PC-3 (cell line): ENCODE data around the gene SLC2A14. TPM values are rescaled to one million over a fixed set of nuclear protein-coding genes. Genes with fewer than 3 reads are reported as not detected.
"Not testable (repeated sequence)": the region's sequence is repeated elsewhere in the genome, so short reads cannot be mapped to it uniquely, and the experiment has no call there.

Source experiments
- ATAC-seq: fragments of 200-7000 bp; cut with Tn5 transposase; 2 replicates; pipeline ENCODE4 v1.9.1; 2020; ENCODE audit warnings: mild to moderate bottlenecking, moderate library complexity
- BruUV-seq: library from RNA; stranded (reverse); fragments of 400-500 nt; replicated peaks from 2 replicates; lab custom pipeline; 2021; lab: Mats Ljungman, UMichigan
- CTCF ChIA-PET: fragments of 300-600 bp; sonication (Branson Sonifier 250); formaldehyde crosslinking; loops from one replicate; lab custom pipeline; 2022; ENCODE audit warnings: antibody characterized with exemption; lab: Charles Lee
- POLR2A ChIA-PET: fragments of 300-600 bp; sonication (Branson Sonifier 250); formaldehyde crosslinking; loops from one replicate; lab custom pipeline; 2022; ENCODE audit warnings: antibody characterized with exemption; ENCODE audit not compliant: unreplicated experiment; lab: Charles Lee
- DNase-seq: peaks from one replicate; pipeline ENCODE4 v3.0.0-alpha.2; 2015
- H2AFZ ChIP-seq: fragments of 300-600 bp; sonication (generic); 2 replicates; pipeline ENCODE4 v1.6.0; 2016; ENCODE audit warnings: antibody characterized with exemption, low read length
- H3F3A ChIP-seq: fragments of 300-600 bp; sonication (generic); one replicate; pipeline ENCODE4 v1.6.0; 2017; ENCODE audit warnings: antibody characterized with exemption, low read length, control low read depth, mild to moderate bottlenecking; ENCODE audit not compliant: unreplicated experiment
- H3K27ac ChIP-seq: fragments of 300-600 bp; sonication (generic); 2 replicates; pipeline ENCODE4 v1.5.1; 2016; ENCODE audit warnings: mild to moderate bottlenecking, low read length
- H3K27me3 ChIP-seq: fragments of 300-600 bp; sonication (generic); 2 replicates; pipeline ENCODE4 v1.6.1; 2016; ENCODE audit warnings: low read length, mixed read lengths
- H3K36me3 ChIP-seq: fragments of 300-600 bp; sonication (generic); 2 replicates; pipeline ENCODE4 v1.6.1; 2016; ENCODE audit warnings: low read depth, mixed run types, low read length, mixed read lengths
- H3K4me1 ChIP-seq: fragments of 300-600 bp; sonication (generic); 2 replicates; pipeline ENCODE4 v1.5.1; 2016; ENCODE audit warnings: low read length; ENCODE audit not compliant: insufficient read depth
- H3K4me2 ChIP-seq: fragments of 300-600 bp; sonication (generic); 2 replicates; pipeline ENCODE4 v1.6.0; 2016; ENCODE audit warnings: low read length
- H3K4me3 ChIP-seq: fragments of 300-600 bp; sonication (generic); 2 replicates; pipeline ENCODE4 v1.5.1; 2016; ENCODE audit warnings: mild to moderate bottlenecking, low read length, mixed read lengths
- H3K79me2 ChIP-seq: fragments of 300-600 bp; sonication (generic); 2 replicates; pipeline ENCODE4 v1.6.1; 2017; ENCODE audit warnings: low read length, mixed read lengths
- H3K9ac ChIP-seq: fragments of 300-600 bp; sonication (generic); 2 replicates; pipeline ENCODE4 v1.6.0; 2016; ENCODE audit warnings: mild to moderate bottlenecking, low read length
- H3K9me2 ChIP-seq: fragments of 300-600 bp; sonication (generic); replicated peaks from 2 replicates; pipeline ENCODE4 v1.6.1; 2016; ENCODE audit warnings: mixed run types, low read length, mixed read lengths
- H3K9me3 ChIP-seq: fragments of 300-600 bp; sonication (generic); 2 replicates; pipeline ENCODE4 v1.6.1; 2016; ENCODE audit warnings: low read length, mixed read lengths
- H4K20me1 ChIP-seq: fragments of 300-600 bp; sonication (generic); 2 replicates; pipeline ENCODE4 v1.6.1; 2016; ENCODE audit warnings: low read length, mixed read lengths
- EZH2 ChIP-seq: fragments of 300-600 bp; sonication (generic); IDR thresholded peaks from one replicate; pipeline ENCODE4 v1.6.1; 2017; ENCODE audit warnings: antibody characterized with exemption, mild to moderate bottlenecking, low read length; ENCODE audit not compliant: unreplicated experiment
- EZH2phosphoT487 ChIP-seq: fragments of 300-600 bp; sonication (generic); IDR thresholded peaks from 2 replicates; pipeline ENCODE4 v1.6.1; 2018; ENCODE audit warnings: mild to moderate bottlenecking, antibody characterized with exemption, low read length, borderline replicate concordance
- intact Hi-C: fragments of 100-400 bp; cut with micrococcal nuclease; formaldehyde crosslinking; loops from 2 replicates; pipeline ENCODE4 v1.9.0; 2023
- total RNA-seq: library from RNA; depleted of rRNA; stranded (reverse); fragments of >200 nt; gene quantifications from 2 replicates; pipeline ENCODE4 v1.2.3, GENCODE V29; 2014
- TF ChIP-seq, protein P1 (sequence below): fragments of 300-600 bp; sonication (generic); conservative IDR thresholded peaks from 2 replicates; pipeline ENCODE4 v1.5.1; 2017; ENCODE audit warnings: antibody characterized with exemption, low read depth, mild to moderate bottlenecking, low read length

The SLC2A14 gene
- total RNA-seq, 1 experiment from 2014 or later: not detected

DNA sequence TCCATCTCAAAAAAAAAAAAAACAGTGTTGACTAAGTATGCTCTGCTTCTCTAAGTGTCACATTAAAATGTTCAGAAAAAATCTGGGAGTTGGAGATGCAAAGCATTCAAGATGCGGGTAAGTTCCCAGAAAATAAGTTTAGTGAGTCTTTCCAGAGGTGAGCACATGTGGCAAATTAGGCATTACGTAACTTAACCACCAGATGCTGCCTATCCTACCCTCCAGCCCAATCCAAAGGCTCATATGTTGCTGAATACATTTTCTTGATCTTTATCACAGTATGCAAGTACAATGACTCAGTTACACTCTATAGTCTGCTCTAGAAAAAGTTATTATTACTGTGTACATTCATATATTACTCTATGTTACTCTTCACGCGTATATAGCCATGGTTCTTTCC, 3.6 kb downstream of the SLC2A14 start:
- TF ChIP-seq EZH2: no peak
- TF ChIP-seq EZH2phosphoT487: no peak
- Histone ChIP-seq H3K79me2 (no peaks in the 10 kb centered on the region), H3K9ac (no peak overlapping the region), H3K4me1 (0 out of 2 replicates have a peak, but pooled peaks cover 2% of the 10 kb centered on the region), H3K36me3 (no peaks in the 10 kb centered on the region), H3F3A (no peaks in the 10 kb centered on the region), H2AFZ (no peak overlapping the region), H3K4me2 (no peak overlapping the region), H3K27ac (no peak overlapping the region), H3K9me2 (no peaks in the 10 kb centered on the region), H3K27me3 (no peaks in the 10 kb centered on the region), H4K20me1 (no peaks in the 10 kb centered on the region), H3K9me3 (no peaks in the 10 kb centered on the region), H3K4me3 (no peak overlapping the region)
- DNase-seq (peak; percentile 12), ATAC-seq (no peak)
- intact Hi-C loops: no loop called here
- BruUV-seq: no TSS peak
- ChIA-PET CTCF (no interaction called here), POLR2A (interaction anchor here (0.5 kb wide), 1 partner anchor 30 kb away, joined by 4 read pairs; no protein-coding TSS in a partner anchor)

DNA sequence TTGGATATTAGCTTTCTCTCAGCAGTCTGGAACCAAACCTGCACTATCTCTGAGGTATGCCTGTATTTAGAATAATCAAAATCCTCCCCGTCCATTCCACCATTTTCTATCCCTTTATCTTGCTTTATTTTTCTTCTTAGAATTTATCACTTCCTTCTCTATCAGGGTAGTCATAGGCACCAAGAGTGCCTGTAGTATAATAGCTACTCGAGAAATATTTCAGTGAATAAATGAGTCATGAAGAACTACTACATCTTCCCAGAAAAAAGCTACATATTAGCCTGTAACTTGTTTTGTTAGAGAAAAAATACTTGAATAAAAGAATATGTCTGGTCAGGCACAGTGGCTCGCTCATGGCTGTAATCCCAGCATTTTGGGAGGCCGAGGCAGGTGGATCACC, 4.3 kb downstream of the SLC2A14 start:
- H3K4me3 ChIP-seq: no peak overlapping the region
- DNase-seq (peak; percentile 41), ATAC-seq (no peak; the same call in 1 of the 2 replicates)
- intact Hi-C loops: no loop called here
- no peak for TF ChIP-seq EZH2phosphoT487
- no peak overlapping the region for H3K9ac ChIP-seq
- H3K4me2 ChIP-seq: no peak overlapping the region
- H3K27ac ChIP-seq: no peak overlapping the region
- BruUV-seq: no TSS peak
- H3K27me3 ChIP-seq: no peaks in the 10 kb centered on the region
- no peaks in the 10 kb centered on the region for H3K9me2 ChIP-seq
- no peaks in the 10 kb centered on the region for H3K36me3 ChIP-seq
- no peaks in the 10 kb centered on the region for H3F3A ChIP-seq
- H2AFZ ChIP-seq: no peak overlapping the region
- H4K20me1 ChIP-seq: no peaks in the 10 kb centered on the region
- H3K79me2 ChIP-seq: no peaks in the 10 kb centered on the region
- H3K9me3 ChIP-seq: no peaks in the 10 kb centered on the region
- ChIA-PET CTCF (no interaction called here), POLR2A (interaction anchor here (0.5 to 0.6 kb wide), 3 partner anchors 13 to 40 kb away, joined by 3 to 6 read pairs (median 4); no protein-coding TSS in a partner anchor)
- H3K4me1 ChIP-seq: 0 out of 2 replicates have a peak, but pooled peaks cover 2% of the 10 kb centered on the region

DNA sequence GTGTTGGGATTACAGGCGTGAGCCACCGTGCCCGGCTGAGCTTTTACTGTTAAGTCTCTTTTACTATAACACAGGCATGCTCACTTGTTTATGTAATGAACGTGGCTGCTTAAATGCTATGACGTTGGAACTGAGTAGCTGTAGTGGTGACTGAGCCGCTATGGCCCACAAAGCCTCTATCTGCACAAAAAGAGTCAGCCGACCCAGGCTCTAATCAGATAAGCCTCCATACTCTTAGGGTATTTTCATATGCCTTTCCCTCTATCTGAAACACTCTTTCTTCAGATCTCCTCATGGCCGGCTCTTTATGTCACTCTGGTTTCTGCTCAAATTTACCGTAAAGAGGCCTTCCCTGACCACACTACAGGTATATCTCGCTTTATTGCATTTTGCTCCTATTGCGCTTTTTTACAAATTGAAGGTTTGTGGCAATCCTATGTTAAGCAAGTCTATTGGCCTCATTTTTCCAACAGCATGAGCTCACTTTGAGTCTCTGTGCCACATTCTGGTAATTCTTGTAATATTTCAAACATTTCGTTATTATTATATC, 8.0 kb downstream of the SLC2A14 start:
- H3K36me3 ChIP-seq: no peaks in the 10 kb centered on the region
- DNase-seq (no peak), ATAC-seq (no peak)
- H3F3A ChIP-seq: no peaks in the 10 kb centered on the region
- H3K4me1 ChIP-seq: peaks cover 12% of the 10 kb centered on the region; the same call in 1 of the 2 replicates
- no peaks in the 10 kb centered on the region for H3K9me2 ChIP-seq
- H3K27ac ChIP-seq: no peak overlapping the region
- TF ChIP-seq EZH2phosphoT487 (no peak), EZH2 (no peak)
- TF ChIP-seq, protein P1, sequence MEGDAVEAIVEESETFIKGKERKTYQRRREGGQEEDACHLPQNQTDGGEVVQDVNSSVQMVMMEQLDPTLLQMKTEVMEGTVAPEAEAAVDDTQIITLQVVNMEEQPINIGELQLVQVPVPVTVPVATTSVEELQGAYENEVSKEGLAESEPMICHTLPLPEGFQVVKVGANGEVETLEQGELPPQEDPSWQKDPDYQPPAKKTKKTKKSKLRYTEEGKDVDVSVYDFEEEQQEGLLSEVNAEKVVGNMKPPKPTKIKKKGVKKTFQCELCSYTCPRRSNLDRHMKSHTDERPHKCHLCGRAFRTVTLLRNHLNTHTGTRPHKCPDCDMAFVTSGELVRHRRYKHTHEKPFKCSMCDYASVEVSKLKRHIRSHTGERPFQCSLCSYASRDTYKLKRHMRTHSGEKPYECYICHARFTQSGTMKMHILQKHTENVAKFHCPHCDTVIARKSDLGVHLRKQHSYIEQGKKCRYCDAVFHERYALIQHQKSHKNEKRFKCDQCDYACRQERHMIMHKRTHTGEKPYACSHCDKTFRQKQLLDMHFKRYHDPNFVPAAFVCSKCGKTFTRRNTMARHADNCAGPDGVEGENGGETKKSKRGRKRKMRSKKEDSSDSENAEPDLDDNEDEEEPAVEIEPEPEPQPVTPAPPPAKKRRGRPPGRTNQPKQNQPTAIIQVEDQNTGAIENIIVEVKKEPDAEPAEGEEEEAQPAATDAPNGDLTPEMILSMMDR: no peak
- H3K4me3 ChIP-seq: no peak overlapping the region
- no peak overlapping the region for H2AFZ ChIP-seq
- no peaks in the 10 kb centered on the region for H4K20me1 ChIP-seq
- intact Hi-C loops: no loop called here
- H3K4me2 ChIP-seq: no peak overlapping the region
- H3K9me3 ChIP-seq: no peaks in the 10 kb centered on the region
- no peaks in the 10 kb centered on the region for H3K27me3 ChIP-seq
- H3K79me2 ChIP-seq: no peaks in the 10 kb centered on the region
- no peak overlapping the region for H3K9ac ChIP-seq
- no TSS peak for BruUV-seq
- ChIA-PET POLR2A (no interaction called here), CTCF (interaction anchor here (0.5 kb wide), 1 partner anchor 122 kb away, joined by 3 read pairs; no protein-coding TSS in a partner anchor)

DNA sequence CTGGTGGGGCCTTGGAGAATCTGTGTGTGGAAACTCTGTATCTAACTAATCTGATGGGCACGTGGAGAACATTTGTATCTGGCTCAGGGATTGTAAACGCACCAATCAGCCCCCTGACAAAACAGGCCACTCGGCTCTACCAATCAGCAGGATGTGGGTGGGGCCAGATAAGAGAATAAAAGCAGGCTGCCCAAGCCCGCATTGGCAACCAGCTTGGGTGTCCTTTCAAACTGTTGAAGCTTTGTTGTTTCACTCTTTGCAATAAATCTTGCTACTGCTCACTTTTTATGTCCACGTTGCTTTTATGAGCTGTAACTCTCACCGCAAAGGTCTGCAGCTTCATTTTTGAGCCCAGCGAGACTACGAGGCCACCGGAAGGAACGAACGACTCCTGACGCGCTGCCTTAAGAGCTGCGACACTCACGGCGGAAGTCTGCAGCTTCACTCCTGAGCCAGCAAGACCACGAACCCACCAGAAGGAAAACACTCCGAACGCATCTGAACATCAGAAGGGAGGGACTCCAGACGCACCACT, 9.8 kb downstream of the SLC2A14 start:
- H3K4me3 ChIP-seq, H3K36me3 ChIP-seq, H4K20me1 ChIP-seq, BruUV-seq, H3K9ac ChIP-seq, H3K9me2 ChIP-seq, H2AFZ ChIP-seq, H3K27ac ChIP-seq, H3K27me3 ChIP-seq, intact Hi-C loops, H3K9me3 ChIP-seq, H3K79me2 ChIP-seq, CTCF ChIA-PET, POLR2A ChIA-PET, H3F3A ChIP-seq, H3K4me2 ChIP-seq, ATAC-seq, DNase-seq: not testable (repeated sequence)
- peaks cover 10% of the 10 kb centered on the region; the same call in 1 of the 2 replicates for H3K4me1 ChIP-seq

DNA sequence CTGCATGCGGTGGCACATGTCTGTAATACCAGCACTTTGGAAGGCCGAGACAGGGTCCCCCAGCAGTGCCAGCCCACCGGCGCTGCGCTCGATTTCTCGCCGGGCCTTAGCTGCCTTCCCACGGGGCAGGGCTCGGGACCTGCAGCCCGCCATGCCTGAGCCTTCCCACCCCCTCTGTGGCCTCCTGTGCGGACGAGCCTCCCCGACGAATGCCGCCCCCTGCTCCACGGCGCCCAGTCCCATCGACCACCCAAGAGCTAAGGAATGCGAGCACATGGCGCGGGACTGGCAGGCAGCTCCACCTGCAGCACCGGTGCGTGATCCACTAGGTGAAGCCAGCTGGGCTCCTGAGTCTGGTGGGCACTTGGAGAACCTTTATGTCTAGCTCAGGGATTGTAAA, 10.4 kb downstream of the SLC2A14 start:
- H2AFZ ChIP-seq, H3K27me3 ChIP-seq, H3F3A ChIP-seq, H3K9me3 ChIP-seq, DNase-seq, H3K4me3 ChIP-seq, CTCF ChIA-PET, H4K20me1 ChIP-seq, H3K27ac ChIP-seq, H3K9ac ChIP-seq, POLR2A ChIA-PET, H3K79me2 ChIP-seq, intact Hi-C loops, BruUV-seq, H3K4me2 ChIP-seq, ATAC-seq, H3K36me3 ChIP-seq, H3K9me2 ChIP-seq: not testable (repeated sequence)
- peaks cover 10% of the 10 kb centered on the region; the same call in 1 of the 2 replicates for H3K4me1 ChIP-seq
